HAP-1 (cell line): ENCODE measurements around the gene GSTM2.

Source experiments
- DNase-seq, 2 experiments: peaks; one replicate each; pipeline ENCODE4 v3.0.0-alpha.2; 2016 to 2020; ENCODE audit warnings: low spot score in 2 of 2
- H3K27me3 ChIP-seq: fragments of 250-450 bp; sonication (Bioruptor Pico); 2 replicates; pipeline ENCODE4 v1.5.1; 2020; ENCODE audit warnings: low read depth, mild to moderate bottlenecking, moderate library complexity
- H3K36me3 ChIP-seq: fragments of 250-450 bp; sonication (Bioruptor Pico); replicated peaks from 2 replicates; pipeline ENCODE4 v1.5.1; 2020; ENCODE audit warnings: mild to moderate bottlenecking
- H3K4me1 ChIP-seq: fragments of 250-450 bp; sonication (Bioruptor Pico); 2 replicates; pipeline ENCODE4 v1.5.1; 2020; ENCODE audit warnings: mild to moderate bottlenecking
- H3K4me3 ChIP-seq: fragments of 250-450 bp; sonication (Bioruptor Pico); 2 replicates; pipeline ENCODE4 v1.5.1; 2020; ENCODE audit warnings: mild to moderate bottlenecking, moderate library complexity
- H3K9me3 ChIP-seq: fragments of 250-450 bp; sonication (Bioruptor Pico); 2 replicates; pipeline ENCODE4 v1.5.1; 2020; ENCODE audit warnings: mild to moderate bottlenecking, moderate library complexity
- in situ Hi-C: fragments of 300-500 bp; cut with MboI; formaldehyde crosslinking; loops from 3 replicates; pipeline ENCODE4 v1.14.3; 2020; ENCODE audit warnings: low sequenced_read_pairs, inconsistent platforms, mixed read lengths

GSTM2 gene

GRCh38 chr1:109634771-109635750 is 32.8 kb upstream of the GSTM2 start:
- in situ Hi-C loops: no loop called here
- no peaks in the 10 kb centered on the region for H3K4me1 ChIP-seq
- H3K9me3 ChIP-seq: no peaks in the 10 kb centered on the region
- H3K4me3 ChIP-seq: no peak overlapping the region
- DNase-seq: peak in 1 of 2 experiments; percentile 1
- H3K36me3 ChIP-seq: peaks cover 12% of the 10 kb centered on the region
- no peaks in the 10 kb centered on the region for H3K27me3 ChIP-seq

DNA sequence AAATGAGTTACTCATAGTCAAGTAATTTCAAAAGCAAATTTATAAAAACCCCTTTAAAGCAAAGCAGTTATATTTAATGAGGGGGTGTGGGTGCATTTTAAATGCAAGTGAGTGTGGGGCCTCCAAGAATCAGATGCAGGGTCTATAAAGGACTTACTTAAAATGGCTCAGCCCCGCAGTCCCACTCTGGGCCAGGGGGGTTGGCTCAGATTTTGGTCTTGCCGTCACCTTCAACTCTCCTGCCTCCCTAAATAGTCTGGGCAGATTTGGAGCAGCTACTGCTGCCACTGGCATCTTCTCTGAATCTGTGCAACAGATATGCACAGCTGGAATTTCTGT is 32.0 kb upstream of the GSTM2 start:
- H3K4me1 ChIP-seq: no peaks in the 10 kb centered on the region

GRCh38 chr1:109636201-109636952 is 31.5 kb upstream of the GSTM2 start:
- no peak overlapping the region for H3K4me3 ChIP-seq
- H3K9me3 ChIP-seq: no peaks in the 10 kb centered on the region
- no peaks in the 10 kb centered on the region for H3K27me3 ChIP-seq
- peaks cover 3% of the 10 kb centered on the region for H3K36me3 ChIP-seq
- no peaks in the 10 kb centered on the region for H3K4me1 ChIP-seq
- peak in 1 of 2 experiments; percentile 1 for DNase-seq
- in situ Hi-C loops: no loop called here

More for the DNA sequence above, 32.0 kb upstream of the GSTM2 start:
- in situ Hi-C loops: no loop called here
- no peaks in the 10 kb centered on the region for H3K27me3 ChIP-seq
- peaks cover 9% of the 10 kb centered on the region for H3K36me3 ChIP-seq
- no peak for DNase-seq
- no peak overlapping the region for H3K4me3 ChIP-seq
- no peaks in the 10 kb centered on the region for H3K9me3 ChIP-seq

- H3K4me3 ChIP-seq: no peak overlapping the region
- no peak for DNase-seq
- H3K27me3 ChIP-seq: no peaks in the 10 kb centered on the region
- H3K9me3 ChIP-seq: no peaks in the 10 kb centered on the region
- no peaks in the 10 kb centered on the region for H3K4me1 ChIP-seq
- in situ Hi-C loops: no loop called here
- H3K36me3 ChIP-seq: no peaks in the 10 kb centered on the region
Measured at GRCh38 chr1:109637446-109637845, 30.4 kb upstream of the GSTM2 start.

DNA sequence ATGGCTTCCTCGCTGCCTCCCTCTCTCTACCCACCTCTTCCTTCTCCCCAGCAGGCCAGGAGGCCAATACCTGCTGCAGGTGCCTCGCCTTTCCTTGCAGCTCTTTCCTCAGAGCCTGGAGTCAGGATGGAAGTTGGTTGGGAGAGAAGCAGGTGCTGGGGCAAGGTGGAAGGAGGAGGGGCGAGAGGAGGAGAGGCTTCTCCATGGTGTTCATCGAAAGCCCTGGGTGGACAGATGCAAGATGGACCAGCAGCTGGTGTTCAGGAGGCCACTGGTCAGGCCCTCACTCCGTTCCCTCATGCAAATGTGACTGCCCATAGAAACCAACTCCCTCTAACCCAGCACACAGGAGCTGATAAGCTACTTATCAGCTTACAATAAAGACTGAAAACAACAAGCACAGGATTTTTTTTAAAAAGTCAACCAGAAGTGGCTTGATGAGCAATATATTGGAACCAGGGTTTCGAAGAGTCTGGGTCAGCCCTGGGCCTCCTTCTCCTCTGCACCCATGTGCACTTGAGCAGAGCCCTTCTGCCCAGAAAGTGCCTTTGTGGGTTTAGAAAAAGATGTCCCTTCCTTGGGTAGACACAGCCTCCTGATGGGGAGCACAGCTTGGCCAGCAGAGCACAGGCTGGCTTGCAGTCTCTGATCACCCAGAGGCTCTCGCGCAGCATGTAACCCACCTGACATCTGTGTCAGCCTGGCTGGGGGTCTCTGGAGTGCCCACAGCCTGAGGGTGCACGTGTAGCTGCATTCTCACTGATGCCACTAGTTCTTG is 28.6 kb upstream of the GSTM2 start:
- H3K36me3 ChIP-seq: no peaks in the 10 kb centered on the region
- no peak for DNase-seq
- in situ Hi-C loops: no loop called here
- peaks cover 7% of the 10 kb centered on the region for H3K4me1 ChIP-seq
- no peak overlapping the region for H3K4me3 ChIP-seq
- no peaks in the 10 kb centered on the region for H3K27me3 ChIP-seq
- no peaks in the 10 kb centered on the region for H3K9me3 ChIP-seq

DNA sequence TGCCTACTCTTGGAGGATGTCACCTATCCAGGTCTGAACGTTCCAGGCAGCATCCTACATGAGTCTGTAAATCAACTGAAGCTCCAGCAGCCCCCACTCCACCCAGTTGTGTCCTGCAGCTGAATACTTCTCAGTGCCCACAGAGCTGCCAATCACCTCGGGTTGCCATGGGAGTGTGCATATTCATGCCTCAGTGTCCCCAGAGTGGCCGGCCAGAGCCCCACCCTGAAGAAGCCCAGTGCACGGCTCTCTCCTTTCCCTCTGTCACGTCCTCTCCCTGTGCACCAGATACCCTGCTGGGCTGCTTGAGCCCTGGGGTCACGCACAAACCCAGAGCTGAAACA is 28.0 kb upstream of the GSTM2 start:
- no peaks in the 10 kb centered on the region for H3K36me3 ChIP-seq
- H3K4me1 ChIP-seq: peaks cover 7% of the 10 kb centered on the region
- H3K27me3 ChIP-seq: no peaks in the 10 kb centered on the region
- DNase-seq: no peak
- in situ Hi-C loops: loop anchor here (5.0 kb wide), 1 partner anchor 132 kb away; no protein-coding TSS in a partner anchor
- no peak overlapping the region for H3K4me3 ChIP-seq
- H3K9me3 ChIP-seq: no peaks in the 10 kb centered on the region

DNA sequence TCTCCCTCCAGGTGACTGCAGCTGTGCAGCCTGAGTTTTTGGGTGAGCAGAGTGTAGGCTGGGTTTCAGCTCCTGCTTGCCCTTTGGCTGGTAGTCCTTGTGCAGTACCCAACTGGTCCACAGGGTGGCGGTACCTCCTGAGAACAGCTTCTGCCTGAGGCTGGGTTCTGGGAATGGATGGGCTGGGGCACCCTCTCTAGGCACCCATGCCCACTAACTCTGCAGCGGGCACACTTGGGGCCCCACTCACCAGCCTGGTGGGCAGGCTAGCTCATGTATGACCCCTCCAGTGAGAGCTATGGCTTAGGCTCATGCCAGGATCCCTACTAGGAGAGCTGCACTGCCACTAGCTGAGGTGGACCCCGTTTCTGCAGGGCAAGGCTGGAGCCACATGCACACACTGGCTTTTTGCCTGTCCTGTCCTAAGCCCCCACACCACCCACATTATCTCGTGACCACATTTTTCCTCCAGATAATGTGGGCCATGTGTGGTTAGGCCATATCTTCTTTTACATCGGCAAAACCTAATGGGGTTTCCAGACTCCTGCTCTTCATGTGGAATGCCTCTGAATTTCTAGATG is 27.5 kb upstream of the GSTM2 start:
- in situ Hi-C loops: loop anchor here (5.0 kb wide), 1 partner anchor 132 kb away; no protein-coding TSS in a partner anchor
- no peaks in the 10 kb centered on the region for H3K9me3 ChIP-seq
- peak; percentile 41 to 95 for DNase-seq
- H3K27me3 ChIP-seq: no peaks in the 10 kb centered on the region
- H3K4me3 ChIP-seq: no peak overlapping the region
- no peaks in the 10 kb centered on the region for H3K36me3 ChIP-seq
- H3K4me1 ChIP-seq: peaks cover 7% of the 10 kb centered on the region

DNA sequence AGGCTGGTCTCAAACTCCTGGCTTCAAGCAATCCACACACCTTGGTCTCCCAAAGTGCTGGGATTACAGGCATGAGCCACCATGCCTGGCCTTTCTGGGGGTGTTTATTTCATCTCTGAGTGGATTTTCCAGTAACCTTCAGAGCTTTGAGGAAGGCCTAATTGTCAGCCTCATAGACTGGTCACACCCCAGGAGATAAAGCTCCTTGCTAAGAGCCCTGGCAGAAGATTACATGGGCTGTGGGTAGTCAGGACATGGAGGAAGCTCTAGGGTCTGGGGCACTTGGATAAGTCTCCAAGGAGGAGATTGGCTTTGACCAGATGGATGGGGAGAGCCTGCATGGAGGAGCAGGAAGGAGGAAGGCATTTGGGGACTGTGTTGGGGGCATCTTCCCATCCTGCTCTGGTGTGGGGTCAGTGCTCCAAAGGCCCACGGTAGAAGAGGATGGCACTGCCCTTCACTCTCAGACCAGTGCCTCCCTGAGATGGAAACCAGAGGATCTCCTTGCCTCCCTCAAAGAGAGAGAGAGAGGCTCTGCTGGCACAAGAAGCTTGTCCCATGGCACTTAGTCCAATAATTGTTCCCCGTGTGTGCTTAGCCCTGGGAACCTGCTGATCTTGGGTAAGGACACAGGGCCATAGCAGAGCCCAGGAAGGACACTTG is 26.6 kb upstream of the GSTM2 start:
- Histone ChIP-seq H3K27me3 (no peaks in the 10 kb centered on the region), H3K4me1 (peaks cover 7% of the 10 kb centered on the region), H3K4me3 (no peak overlapping the region), H3K36me3 (no peaks in the 10 kb centered on the region), H3K9me3 (no peaks in the 10 kb centered on the region)
- peak in 1 of 2 experiments; percentile 6 for DNase-seq
- in situ Hi-C loops: loop anchor here (5.0 kb wide), 1 partner anchor 131 kb away; no protein-coding TSS in a partner anchor

DNA sequence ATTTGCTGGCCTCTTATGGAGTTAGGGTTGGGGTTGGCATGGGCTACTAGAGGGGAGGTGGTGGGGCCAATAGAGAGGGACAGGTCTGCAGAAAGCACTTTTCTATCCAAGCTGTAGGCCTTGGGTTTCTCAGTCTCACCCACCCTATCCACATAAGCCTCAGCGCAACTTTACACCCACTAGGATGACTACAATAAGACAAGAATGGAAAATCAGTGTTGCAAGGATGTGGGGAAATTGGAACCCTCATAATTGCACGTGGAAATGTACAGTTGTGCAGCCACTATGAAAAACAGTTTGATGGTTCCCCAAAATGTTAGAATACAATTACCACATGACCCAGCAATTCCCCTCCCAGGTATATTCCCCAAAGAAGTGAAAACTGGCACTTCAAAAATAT is 26.0 kb upstream of the GSTM2 start:
- H3K9me3 ChIP-seq: no peaks in the 10 kb centered on the region
- no peaks in the 10 kb centered on the region for H3K27me3 ChIP-seq
- peaks cover 7% of the 10 kb centered on the region for H3K4me1 ChIP-seq
- in situ Hi-C loops: loop anchor here (5.0 kb wide), 1 partner anchor 130 kb away; no protein-coding TSS in a partner anchor
- no peaks in the 10 kb centered on the region for H3K36me3 ChIP-seq
- no peak overlapping the region for H3K4me3 ChIP-seq
- no peak for DNase-seq

DNA sequence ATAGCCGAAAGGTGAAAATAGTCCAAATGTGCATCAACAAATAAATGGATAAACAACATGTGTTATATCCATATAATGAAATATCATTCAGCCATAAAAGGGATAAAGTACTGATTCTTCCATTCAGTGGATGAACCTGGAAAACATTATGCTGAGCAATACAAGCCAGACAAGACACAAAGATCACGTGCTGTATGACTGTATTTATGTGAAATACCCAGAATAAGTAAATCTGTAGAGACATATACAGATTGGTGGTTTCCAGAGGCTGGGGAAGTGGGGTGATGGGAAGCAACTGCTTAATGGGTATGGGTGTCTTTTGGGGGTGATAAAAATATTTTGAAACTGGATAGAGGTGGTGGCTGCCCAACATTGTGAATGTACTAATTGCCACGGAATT is 25.2 kb upstream of the GSTM2 start:
- Histone ChIP-seq H3K4me1 (peaks cover 7% of the 10 kb centered on the region), H3K9me3 (no peaks in the 10 kb centered on the region), H3K27me3 (no peaks in the 10 kb centered on the region), H3K36me3 (no peaks in the 10 kb centered on the region), H3K4me3 (no peak overlapping the region)
- in situ Hi-C loops: loop anchor here (5.0 kb wide), 1 partner anchor 130 kb away; no protein-coding TSS in a partner anchor
- no peak for DNase-seq

DNA sequence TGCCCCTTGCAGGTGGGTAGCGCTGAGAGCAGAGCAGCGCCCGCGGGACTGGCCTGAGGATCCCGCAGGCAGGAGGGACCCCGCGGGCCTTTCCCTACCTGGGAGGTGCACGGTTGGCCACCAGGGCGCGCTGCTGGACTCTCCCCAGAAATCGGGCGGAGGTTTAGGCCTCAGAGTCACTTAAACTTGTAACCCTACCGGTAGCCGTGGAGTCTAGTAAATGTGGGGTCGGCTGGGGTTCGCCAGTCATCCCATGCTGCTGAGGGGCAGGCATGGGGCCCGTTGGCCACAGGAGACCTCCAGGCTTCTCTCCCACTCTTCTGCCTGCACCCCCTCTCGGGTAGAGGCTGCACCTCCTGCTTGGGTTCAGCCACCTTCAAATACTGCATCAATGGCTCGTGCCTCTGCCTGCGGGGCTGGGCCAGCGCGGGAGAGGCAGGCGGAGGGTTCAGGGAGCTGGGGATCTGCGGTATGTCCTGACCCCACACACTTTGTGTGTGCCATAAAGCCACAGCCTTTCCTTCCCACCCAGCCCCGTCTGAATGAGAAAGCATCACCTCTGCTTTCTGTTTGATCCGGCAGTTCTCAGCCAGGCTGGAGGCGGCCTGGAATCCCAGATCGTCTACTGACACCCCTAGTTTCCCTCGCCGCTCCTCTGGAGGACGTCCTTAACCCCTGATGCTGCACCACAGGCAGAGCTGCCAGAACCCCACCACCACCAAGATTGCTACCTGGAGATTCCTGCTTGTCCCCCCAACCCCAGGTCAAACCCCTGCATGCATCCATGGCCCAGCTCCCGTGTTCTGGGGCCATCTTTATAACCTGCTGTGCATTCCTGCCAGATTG is 24.2 kb upstream of the GSTM2 start:
- in situ Hi-C loops: loop anchor here (5.0 kb wide), 1 partner anchor 129 kb away; no protein-coding TSS in a partner anchor
- H3K36me3 ChIP-seq: no peaks in the 10 kb centered on the region
- no peaks in the 10 kb centered on the region for H3K27me3 ChIP-seq
- peaks cover 7% of the 10 kb centered on the region for H3K4me1 ChIP-seq
- DNase-seq: peak; percentile 74 to 94
- no peaks in the 10 kb centered on the region for H3K9me3 ChIP-seq
- H3K4me3 ChIP-seq: no peak overlapping the region

- in situ Hi-C loops: loop anchor here (5.0 kb wide), 1 partner anchor 128 kb away; no protein-coding TSS in a partner anchor
- Histone ChIP-seq H3K36me3 (no peaks in the 10 kb centered on the region), H3K4me1 (peaks cover 12% of the 10 kb centered on the region), H3K9me3 (no peaks in the 10 kb centered on the region), H3K4me3 (no peak overlapping the region), H3K27me3 (no peaks in the 10 kb centered on the region)
- no peak for DNase-seq
Measured at GRCh38 chr1:109644670-109645069, 23.2 kb upstream of the GSTM2 start.
